Pancreas (tissue), 10 donors: ENCODE data around the gene TRIO. TPM values are rescaled to one million over a fixed set of nuclear protein-coding genes. Genes with fewer than 3 reads are reported as not detected.

Experiments used
- ATAC-seq, 4 donors: fragments of 200-7000 bp; cut with Tn5 transposase; one replicate each; pipeline versions ENCODE4 v1.8.0 to v1.9.1; 2020; ENCODE audit warnings: mild to moderate bottlenecking in 4 of 4, moderate library complexity in 4 of 4
- DNase-seq, 6 donors: peaks; one replicate each; pipeline ENCODE4 v3.0.0-alpha.2; 2020
- FAIRE-seq: peaks from 2 replicates; lab custom pipeline; 2012; peaks lifted over from hg19 to GRCh38; lab: Jason Lieb, UNC
- H3K27ac ChIP-seq, 4 donors: fragments of 200-600 bp; sonication (generic); 1 replicate in 3 of 4; 2 replicates in 1 of 4; pipeline versions ENCODE4 v1.5.0 to v1.8.0; 2020
- H3K27me3 ChIP-seq, 4 donors: fragments of 200-600 bp; one replicate each; pipeline ENCODE4 v1.8.0; 2021
- H3K36me3 ChIP-seq, 3 donors: fragments of 200-600 bp; sonication (generic) in 1 of 3; one replicate each; pipeline versions ENCODE4 v1.5.0 to v1.8.0; 2020 to 2021
- H3K4me1 ChIP-seq, 3 donors: fragments of 200-600 bp; one replicate each; pipeline ENCODE4 v1.8.0; 2021
- H3K4me3 ChIP-seq, 4 donors: fragments of 200-600 bp; sonication (generic) in 2 of 4; one replicate each; pipeline versions ENCODE4 v1.5.0 to v1.8.0; 2020 to 2021
- H3K9me3 ChIP-seq, 4 donors: fragments of 200-600 bp; one replicate each; pipeline ENCODE4 v1.8.0; 2021
- whole genome bisulfite sequencing, 2 donors: extraction: QIAGEN DNeasy Blood & Tissue Kit; methylation state at CpG; one replicate each; pipeline ENCODE4 v1.1.7; 2013; 5-methylcytosine and 5-hydroxymethylcytosine counted together
- intact Hi-C, 3 donors: fragments of 100-400 bp; cut with DNase I; formaldehyde crosslinking; loops; one replicate each; pipeline versions ENCODE4 v1.11.1 to v1.14.2; 2022
- polyA plus RNA-seq, 2 donors: library from polyadenylated mRNA; stranded (reverse); fragments of 200-250 nt; gene quantifications; one replicate each; pipeline ENCODE4 v1.2.3, GENCODE V29; 2013
- total RNA-seq, 6 donors: library from RNA; stranded (reverse); fragmentation: NEBNext Ultra II Directional in 4 of 6; extraction: Animal tissue kit (Norgen Biotek cat#: 25700) in 4 of 6; gene quantifications; one replicate each; pipeline versions ENCODE4 v1.2.1 to v1.2.4, GENCODE V29; 2021 to 2023
- TF ChIP-seq, protein P1 (sequence below), 4 donors: fragments of 200-600 bp; sonication (generic) in 3 of 4; IDR thresholded peaks; one replicate each; pipeline versions ENCODE4 v1.5.0 to v1.8.0; 2021; ENCODE audit warnings: antibody characterized with exemption in 4 of 4
- donor health status: healthy with polysubstance abuse.
- donor health status: DM: no; HTN: no; CAD: no; lungs with moderate emphysema.
- donor health status: DM: no; HTN: no; CAD: no.
- donor health status: control.
- donor health status: control.
- donor health status: Bipolar disorder and iron deficiency.
- donor health status: DM: yes; HTN: yes; CAD: no.
- donor health status: DM: no; HTN: no; CAD: no.
- donor health status: DM: no; HTN: no; CAD: no.
- donor health status: DM: yes; HTN: yes; CAD: no.

Gene TRIO
- total and polyA plus RNA-seq, 8 donors = 27.3 to 82.5 (median 38.3) TPM

DNA sequence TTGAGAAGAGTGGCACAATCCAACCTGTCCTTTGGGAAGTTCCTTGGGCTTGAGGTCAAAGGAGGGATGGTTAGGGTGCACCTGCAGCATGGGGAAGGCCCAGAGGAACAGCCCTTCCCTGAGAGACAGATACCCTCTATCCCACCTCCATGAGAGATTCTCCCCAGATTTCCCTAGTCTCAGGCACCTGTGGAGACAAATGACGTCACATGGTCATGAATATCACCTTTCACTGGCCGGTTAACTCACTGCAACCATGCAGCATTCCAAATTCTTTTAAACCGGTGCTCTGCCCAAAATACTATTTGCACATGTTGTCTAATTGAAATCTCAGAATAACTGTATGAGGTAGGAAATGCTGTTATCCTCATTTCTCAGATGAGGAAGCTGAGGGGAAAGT, 15.6 kb upstream of the TRIO start:
- Histone ChIP-seq H3K4me3 (no peak overlapping the region), H3K36me3 (no peaks in the 10 kb centered on the region), H3K4me1 (no peaks in the 10 kb centered on the region), H3K27me3 (no peaks in the 10 kb centered on the region), H3K9me3 (no peaks in the 10 kb centered on the region), H3K27ac (no peak overlapping the region)
- WGBS, 2 donors = 60 to 64% methylated on average over 3 of the region's 3 CpGs
- intact Hi-C loops = no loop called here
- TF ChIP-seq, protein P1, sequence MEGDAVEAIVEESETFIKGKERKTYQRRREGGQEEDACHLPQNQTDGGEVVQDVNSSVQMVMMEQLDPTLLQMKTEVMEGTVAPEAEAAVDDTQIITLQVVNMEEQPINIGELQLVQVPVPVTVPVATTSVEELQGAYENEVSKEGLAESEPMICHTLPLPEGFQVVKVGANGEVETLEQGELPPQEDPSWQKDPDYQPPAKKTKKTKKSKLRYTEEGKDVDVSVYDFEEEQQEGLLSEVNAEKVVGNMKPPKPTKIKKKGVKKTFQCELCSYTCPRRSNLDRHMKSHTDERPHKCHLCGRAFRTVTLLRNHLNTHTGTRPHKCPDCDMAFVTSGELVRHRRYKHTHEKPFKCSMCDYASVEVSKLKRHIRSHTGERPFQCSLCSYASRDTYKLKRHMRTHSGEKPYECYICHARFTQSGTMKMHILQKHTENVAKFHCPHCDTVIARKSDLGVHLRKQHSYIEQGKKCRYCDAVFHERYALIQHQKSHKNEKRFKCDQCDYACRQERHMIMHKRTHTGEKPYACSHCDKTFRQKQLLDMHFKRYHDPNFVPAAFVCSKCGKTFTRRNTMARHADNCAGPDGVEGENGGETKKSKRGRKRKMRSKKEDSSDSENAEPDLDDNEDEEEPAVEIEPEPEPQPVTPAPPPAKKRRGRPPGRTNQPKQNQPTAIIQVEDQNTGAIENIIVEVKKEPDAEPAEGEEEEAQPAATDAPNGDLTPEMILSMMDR (IDR thresholded peaks at IDR 0.05) = no peak
- ATAC-seq = no peak
- FAIRE-seq = no peak
- DNase-seq = no peak

DNA sequence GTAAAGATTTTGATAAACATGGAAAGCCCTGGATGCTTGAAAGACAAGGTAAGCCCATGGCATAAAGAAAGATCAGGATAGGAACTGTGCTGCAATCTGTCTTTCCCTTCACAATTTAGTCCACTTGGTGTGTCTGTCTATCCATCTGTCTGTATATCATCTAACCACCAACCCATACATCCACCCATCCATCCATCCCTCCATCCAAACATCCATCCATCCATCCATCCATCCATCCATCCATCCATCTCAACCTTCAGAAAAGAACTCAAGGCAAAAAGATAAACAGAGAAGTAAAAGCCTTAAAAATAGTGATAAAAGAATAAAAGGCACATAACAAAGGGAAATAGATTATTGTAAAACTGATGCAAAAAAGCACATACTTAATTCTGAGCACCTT, 15.1 kb upstream of the TRIO start:
- no peaks in the 10 kb centered on the region for H3K9me3 ChIP-seq
- H3K4me3 ChIP-seq = no peak overlapping the region
- TF ChIP-seq, protein P1 (IDR thresholded peaks at IDR 0.05) = no peak
- H3K4me1 ChIP-seq = no peaks in the 10 kb centered on the region
- H3K36me3 ChIP-seq = no peaks in the 10 kb centered on the region
- DNase-seq = no peak
- no peak for FAIRE-seq
- no peaks in the 10 kb centered on the region for H3K27me3 ChIP-seq
- H3K27ac ChIP-seq = no peak overlapping the region
- no peak for ATAC-seq
- intact Hi-C loops = no loop called here

DNA sequence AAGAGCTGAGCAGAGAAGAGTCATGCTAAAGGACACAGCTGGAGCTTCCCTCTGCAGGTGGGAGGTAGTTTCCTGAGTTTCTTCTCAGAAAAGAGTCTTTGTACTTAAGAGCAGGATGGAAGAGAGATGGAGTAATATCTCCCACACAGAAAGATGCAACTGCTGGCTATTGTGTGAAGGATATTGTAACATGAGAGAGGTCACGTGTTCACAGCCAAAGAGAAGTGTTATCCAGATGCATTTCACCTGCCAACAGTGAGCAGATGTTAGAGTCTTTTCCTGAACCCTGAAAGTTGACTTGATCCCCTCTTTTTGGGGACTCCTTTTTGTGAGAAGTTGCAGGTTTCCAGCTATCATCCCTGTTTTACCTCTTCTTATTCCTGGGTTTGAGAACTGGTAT, 14.0 kb upstream of the TRIO start:
- no peak for FAIRE-seq
- Histone ChIP-seq H3K27me3 (no peaks in the 10 kb centered on the region), H3K4me1 (no peaks in the 10 kb centered on the region), H3K27ac (no peak overlapping the region), H3K4me3 (no peak overlapping the region), H3K36me3 (no peaks in the 10 kb centered on the region), H3K9me3 (no peaks in the 10 kb centered on the region)
- WGBS, 2 donors = 58 to 65% methylated on average over 1 of the region's 1 CpG
- no peak for ATAC-seq
- TF ChIP-seq, protein P1 (IDR thresholded peaks at IDR 0.05) = no peak
- intact Hi-C loops = no loop called here
- no peak for DNase-seq

DNA sequence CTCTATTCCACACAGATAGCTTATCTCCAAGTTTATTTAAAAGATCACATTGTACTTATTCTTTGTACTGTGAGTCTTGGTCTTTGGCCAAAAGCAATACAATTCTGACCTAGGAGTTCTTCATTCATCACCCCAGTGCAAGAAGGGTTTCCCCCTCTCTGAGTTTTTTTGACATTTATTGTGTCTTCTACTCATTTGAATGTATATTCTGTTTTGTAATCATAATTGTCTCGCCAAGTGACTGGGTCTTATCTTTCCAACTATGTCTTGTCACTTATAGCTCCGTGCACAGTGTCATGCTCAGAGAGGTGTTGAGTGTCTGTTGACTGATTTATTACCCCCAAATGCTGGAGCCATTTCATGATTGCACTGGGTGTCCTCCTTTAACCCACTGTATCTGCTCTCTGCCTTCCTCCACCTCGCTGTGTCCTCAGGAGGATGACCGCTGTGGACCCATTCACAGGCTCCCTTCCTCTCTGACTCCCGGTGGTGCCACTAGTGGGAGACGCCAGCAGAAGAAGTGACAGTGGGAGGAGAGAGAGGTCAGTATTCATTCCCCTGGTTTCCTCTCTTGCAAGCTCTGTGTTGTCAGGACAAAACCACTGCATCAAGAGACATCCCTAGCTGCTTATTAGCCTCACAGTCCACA, 11.2 kb upstream of the TRIO start:
- FAIRE-seq (no peak), DNase-seq (no peak), ATAC-seq (no peak)
- Histone ChIP-seq H3K4me3 (no peak overlapping the region), H3K27me3 (no peaks in the 10 kb centered on the region), H3K36me3 (no peaks in the 10 kb centered on the region), H3K9me3 (no peaks in the 10 kb centered on the region), H3K4me1 (no peaks in the 10 kb centered on the region), H3K27ac (no peak overlapping the region)
- intact Hi-C loops = no loop called here
- TF ChIP-seq, protein P1 (IDR thresholded peaks at IDR 0.05) = no peak
- WGBS, 2 donors = 54 to 55% methylated on average over 6 of the region's 6 CpGs

DNA sequence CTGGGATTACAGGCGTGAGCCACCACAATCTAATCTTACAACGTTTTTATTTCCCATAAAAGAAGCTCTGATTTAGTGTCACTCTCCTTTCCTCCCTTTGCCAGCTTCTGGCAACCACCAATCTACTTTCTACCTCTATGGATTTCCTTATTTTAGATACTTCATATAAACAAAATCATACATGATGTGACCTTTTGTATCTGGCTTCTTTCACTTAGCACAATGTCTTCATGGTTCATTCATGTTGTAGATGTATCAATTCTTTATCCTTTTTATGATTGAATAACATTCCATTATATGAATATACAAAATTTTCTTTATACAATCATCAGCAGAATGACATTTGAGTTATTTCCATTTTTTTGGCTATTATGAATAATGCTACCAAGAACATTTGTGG, 9.7 kb upstream of the TRIO start:
- ATAC-seq (no peak), DNase-seq (no peak), FAIRE-seq (no peak)
- no peaks in the 10 kb centered on the region for H3K27me3 ChIP-seq
- H3K4me1 ChIP-seq = no peaks in the 10 kb centered on the region
- intact Hi-C loops = no loop called here
- TF ChIP-seq, protein P1 (IDR thresholded peaks at IDR 0.05) = no peak
- WGBS, 2 donors = 59 to 70% methylated on average over 2 of the region's 2 CpGs
- H3K4me3 ChIP-seq = no peak overlapping the region
- H3K27ac ChIP-seq = no peak overlapping the region
- no peaks in the 10 kb centered on the region for H3K9me3 ChIP-seq
- H3K36me3 ChIP-seq = no peaks in the 10 kb centered on the region
